Stimulated activated CD8-positive, alpha-beta memory T cell treated with anti-CD3 and anti-CD28 coated beads, Interleukin-7, amount 100 ng/mL, for 4 hours (primary cell): Measurements from ENCODE around the gene DUOXA1.
"Not testable (repeated sequence)": the region's sequence is repeated elsewhere in the genome, so short reads cannot be mapped to it uniquely, and the experiment has no call there.

Experiments
- DNase-seq, 2 donors: peaks; one replicate each; pipeline ENCODE4 v3.0.0-alpha.2; 2020; ENCODE audit warnings: low read depth in 2 of 2

The DUOXA1 gene

DNA sequence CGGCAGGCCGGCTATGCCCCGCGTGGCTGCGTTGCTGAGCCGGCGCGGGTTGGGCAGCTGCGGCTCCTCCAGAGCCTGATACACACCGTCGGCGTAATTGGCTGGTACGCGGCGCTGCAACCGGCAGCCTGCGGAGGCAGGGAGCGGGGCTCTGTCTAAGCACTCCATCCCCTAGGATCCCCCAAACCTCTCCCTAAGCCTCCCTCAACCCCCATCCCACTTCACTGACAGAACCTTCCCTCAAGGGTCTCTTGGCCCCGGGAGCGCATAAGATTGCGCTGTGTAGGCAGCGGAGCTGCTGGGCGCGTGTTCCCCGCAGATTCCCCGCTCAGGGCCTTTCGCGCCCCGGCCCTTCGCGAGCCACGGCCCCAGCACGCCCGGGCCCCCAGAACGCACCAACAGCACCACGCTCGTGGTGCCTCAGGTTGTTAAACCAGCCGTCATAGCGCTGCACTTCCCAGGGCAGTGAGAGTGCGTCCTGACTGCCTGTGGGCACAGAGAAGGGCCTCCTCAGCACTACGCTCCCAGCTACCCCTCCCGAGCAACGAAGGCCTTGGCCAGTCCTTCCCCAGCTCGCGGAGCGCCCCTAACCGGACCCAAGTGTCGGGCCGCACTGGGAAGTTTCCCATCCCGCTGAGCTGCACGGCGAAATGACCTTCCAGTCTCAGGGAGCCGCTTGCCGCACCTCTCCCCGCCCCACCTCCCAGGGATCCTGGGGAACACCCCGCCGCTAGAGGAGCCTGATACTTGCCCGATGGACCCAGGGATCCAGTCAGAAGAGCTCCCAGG, 16.9 kb downstream of the DUOXA1 start:
- no peak for DNase-seq

DNA sequence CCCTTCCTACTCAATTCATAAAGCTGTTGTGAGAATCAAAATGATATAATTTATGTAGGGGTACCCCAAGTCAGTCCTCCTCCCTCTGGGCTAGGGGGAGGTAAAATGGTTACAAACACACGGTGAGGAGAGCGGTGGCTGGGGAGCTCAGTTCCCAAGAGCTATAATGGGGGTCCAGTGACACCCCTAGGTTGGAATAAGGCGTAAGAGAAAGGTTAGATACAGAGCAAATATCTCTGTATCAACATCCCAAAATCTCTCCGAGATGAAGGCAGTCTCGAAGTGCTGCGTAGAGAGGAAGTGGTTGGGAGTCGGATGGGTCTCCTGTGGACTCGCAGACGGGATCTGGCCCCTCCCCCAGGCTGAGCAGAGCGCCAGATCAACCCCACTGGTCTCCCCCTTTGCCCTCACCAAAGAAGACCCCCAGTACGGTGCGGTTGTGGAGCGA, 17.5 kb downstream of the DUOXA1 start:
- no peak for DNase-seq

GRCh38 chr15:45111390-45112142, 18.1 kb downstream of the DUOXA1 start:
- no peak for DNase-seq

GRCh38 chr15:45110256-45110820, 19.3 kb downstream of the DUOXA1 start:
- no peak for DNase-seq

GRCh38 chr15:45107941-45108630, 21.6 kb downstream of the DUOXA1 start:
- no peak for DNase-seq

- no peak for DNase-seq
Measured at GRCh38 chr15:45106002-45106790, 23.5 kb downstream of the DUOXA1 start.

DNA sequence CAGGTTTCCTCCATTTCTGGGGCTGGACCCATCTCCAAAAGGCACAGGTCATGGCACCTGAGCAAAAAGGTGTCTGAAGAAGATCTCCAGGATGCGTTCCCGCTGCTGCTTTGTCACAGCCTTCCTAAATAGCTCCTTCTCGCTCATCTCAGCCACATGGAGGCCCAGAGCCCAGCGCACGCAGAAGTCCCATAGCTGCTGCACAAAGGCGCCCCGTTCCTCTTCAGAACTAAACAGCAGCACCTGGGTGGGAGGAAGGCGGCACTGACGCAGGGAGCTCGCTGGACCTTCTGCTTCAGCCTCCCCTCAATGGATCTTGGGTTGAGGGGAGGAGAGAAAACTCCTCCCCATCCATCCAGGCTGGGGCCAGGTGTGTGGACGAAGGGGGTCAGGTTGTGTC, 24.1 kb downstream of the DUOXA1 start:
- DNase-seq: no peak

DNA sequence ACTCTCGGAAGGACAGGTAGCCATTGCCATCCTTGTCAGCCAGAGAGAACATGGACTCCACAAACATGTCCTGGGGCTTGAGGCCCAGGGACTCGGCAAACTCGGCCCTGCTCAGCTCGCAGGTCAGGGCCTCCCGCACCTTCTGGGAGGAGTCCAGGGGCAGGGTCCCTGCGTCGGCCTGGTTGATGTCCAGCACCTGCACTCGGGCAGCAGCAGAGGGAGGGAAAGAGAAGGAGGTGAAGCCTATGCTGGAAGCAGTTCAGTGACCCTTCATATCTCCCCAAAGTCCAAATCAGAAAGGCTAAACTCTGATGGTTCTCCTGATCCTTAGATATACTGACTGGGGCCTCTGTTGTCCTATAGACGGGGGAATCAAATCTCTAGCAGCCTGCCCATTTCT, 25.5 kb downstream of the DUOXA1 start:
- DNase-seq: not testable (repeated sequence)

DNA sequence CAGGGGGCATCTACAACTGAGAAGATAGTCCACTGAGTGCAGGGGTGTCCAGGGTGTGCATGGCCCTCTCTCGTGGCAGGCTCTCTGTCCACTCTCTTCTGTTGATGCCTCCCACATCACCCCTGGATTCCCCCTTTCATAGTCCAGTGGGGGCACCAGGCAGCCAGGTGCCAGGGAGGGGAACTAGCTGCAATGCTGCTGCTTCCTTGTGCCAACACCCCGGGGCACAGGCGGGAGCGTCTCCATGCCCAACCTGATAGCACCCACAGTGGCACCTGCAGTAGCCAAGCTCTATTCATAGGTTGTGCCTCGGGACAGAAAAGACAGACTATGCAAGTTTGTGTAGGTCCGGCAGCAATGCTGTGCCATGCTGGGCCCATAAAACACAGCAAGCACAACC, 27.5 kb downstream of the DUOXA1 start:
- no peak for DNase-seq

DNA sequence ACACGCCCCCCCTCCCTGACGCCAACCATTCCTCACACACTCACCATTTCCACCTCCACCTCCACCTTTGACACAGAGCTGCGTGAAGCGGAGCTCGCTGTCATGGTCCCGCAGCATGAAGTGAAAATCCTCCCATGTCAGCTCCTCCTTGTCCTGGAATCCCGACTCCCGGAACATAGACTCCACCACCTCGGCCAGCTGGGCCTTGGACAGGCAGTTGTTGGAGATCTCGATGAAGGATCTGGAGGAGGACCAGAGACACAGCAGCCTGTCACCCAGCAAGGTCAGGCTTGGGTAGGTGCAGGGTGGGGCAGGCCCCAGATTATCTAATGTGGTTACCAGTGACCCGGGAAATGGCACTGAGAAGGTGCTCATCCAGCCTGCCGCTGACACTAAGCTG, 27.9 kb downstream of the DUOXA1 start:
- no peak for DNase-seq

DNA sequence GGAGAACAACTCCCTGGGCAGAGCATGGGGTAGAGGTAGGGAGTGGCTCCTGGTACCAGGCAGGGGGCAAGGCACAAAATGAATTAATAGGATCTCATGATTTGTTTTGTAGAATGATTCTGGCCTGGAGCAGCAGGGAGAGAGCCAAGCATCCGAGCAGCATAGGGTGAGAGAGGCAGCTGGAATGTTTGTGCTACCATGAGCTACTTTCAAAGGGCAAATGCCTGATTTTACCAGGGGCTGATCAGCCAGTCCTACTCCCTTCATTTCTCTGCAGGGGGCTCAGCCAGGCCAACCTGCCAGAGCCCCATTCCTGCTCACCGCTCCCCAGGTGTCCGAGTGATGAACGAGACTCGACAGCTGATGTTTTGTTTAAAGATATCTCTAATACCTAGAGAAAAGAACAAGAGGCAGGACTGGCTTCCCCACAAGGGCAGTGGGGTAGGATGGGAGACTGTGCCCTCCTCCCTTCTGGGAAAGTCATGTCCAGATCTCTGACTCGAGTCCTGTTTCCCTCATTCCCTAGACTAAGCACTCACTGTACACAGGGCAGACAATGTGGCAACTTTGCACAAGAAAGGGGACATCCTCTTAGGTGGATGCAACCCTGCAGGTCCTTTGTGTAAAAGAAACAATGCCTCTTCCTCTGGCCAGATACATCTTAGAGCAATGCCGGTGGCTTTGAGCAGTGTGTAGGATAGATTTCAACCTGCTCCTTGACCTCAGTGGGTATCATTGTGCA, 28.6 kb downstream of the DUOXA1 start:
- no peak for DNase-seq

- DNase-seq: no peak
Measured at GRCh38 chr15:45099549-45100165, 30.0 kb downstream of the DUOXA1 start.

DNA sequence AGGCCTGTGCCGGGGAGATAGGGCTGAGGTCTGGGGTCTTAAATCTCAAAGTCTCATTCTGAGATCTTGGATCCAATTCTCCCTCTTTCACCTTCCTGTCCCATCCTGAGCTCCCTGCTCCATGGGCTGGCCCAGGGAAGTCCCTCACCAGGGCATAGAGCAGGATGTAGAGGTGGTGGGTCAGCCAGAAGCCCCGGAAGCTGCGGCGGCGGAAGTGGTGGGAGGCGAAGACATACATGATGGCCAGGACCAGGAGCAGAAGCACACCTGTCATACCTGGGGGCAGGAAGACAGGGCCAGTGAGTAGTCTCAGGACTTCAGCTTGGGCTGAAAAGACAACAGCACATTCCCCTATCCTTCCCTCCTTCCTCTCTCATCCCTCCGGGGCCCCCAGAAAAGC, 32.2 kb downstream of the DUOXA1 start:
- DNase-seq: no peak

DNA sequence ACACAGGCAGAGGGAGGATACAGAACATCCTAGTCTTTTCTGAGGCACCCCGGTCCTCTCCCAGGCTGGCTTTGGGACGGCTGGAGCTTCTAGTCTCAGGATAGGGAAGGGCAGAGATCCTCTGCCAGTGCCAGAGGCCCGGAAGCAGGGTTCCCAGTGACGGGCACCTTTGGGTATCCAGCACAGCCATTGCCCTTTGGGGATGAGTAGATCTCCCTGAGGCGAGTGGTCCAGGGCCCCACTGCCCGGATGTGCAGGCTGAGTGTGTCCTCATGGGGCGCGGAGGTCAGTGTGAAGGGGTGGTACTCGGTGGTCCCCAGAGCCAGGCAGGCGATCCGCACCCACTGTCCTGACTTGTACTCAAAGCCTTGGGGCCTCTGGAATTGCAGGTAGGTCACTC, 34.0 kb downstream of the DUOXA1 start:
- DNase-seq: no peak

DNA sequence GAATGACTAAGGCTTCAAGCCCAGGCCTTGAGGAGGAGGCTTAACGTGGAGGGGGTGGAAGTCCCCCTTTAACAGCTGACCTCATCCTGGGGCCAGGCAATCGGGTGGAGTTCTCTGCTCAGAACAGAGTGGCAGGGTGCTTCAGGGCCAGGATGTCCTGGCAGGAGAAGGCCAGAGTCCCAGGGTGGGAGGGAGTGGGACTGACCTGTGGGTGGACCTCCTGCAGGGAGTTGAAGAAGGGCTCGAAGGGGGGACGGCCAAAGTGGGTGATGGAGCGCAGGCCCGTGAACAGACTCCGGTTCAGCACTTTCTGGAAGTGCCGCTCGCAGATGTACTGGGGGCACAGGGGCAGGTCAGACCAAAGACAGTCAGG, 35.3 kb downstream of the DUOXA1 start:
- DNase-seq: no peak

DNA sequence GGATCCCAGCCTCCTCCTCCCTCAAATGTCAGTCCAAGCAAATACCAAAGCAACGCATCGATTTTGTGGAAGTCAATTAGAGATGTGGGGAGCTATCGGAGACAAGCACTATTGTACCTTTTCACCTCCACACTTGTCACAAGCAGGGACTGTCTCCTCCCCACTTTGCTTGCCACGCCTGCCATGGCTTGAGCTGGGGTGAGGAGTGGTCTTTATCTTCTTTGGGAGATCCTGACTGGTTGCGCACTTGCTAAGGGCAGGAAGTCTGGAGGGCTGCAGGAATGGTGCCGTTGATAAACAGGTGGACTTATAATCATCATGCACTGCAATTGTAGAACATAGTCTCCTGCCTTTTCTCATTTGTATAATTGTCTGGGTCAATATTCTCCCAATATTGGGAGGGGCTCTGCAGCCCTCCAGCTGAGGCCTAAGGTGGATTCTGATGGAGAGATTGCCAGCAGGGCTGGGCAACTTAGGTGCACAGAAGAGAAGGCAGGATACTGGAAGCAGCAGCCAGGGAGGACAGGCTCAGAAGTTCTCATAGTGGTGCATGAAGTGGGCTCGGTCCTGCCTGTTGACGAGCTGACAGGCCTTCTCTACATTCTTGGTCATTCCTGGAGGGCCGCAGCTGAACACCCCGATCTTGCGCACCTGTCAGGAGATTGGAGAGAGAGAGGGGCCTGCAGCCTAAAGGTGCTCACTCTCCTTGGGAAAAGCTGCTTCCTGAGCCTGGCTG, 35.9 kb downstream of the DUOXA1 start:
- no peak for DNase-seq

GRCh38 chr15:45093013-45093412, 36.7 kb downstream of the DUOXA1 start:
- no peak for DNase-seq

DNA sequence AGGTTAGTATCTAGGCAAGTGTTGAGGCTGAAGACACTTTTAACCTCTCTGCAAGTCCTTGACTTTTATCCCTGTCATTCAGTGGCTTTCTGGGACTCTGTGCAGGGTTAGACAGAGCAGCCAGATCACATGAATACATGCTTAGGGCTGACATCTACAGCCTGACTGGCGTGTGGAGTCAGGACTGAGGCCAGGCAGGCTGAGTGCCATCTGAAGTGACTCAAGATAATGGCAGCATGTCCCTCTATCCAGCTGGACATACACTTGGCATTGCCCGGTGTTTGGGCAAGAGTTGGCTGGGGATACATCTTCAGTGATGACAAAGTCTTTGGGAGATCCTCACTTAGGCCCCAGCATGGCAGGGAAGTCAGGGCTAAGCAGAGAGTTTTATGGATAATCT, 38.1 kb downstream of the DUOXA1 start:
- no peak for DNase-seq

DNA sequence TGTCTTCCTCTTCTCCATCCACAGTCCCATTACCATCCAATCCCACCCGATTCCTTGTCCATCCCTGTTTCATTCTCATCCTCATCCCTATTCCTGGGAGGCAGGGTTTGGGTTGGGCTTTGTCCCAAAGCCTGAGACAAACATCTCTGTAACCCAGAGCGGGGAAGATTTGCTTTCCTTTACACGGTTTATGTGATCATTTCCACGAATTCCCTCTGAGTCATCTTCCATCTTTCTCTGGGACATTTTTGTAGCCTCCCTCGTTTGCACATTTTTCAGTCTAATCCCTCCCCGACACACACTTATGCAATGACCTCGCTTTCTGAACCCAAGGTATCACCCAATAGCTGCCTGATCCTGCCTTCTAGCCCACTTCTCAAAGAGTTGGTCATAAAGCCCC, 38.5 kb downstream of the DUOXA1 start:
- DNase-seq: no peak
